GM12872 (cell line): Measurements from ENCODE around the gene MAN2B1.

Experiments
- CTCF ChIP-seq: IDR thresholded peaks from 3 replicates; pipeline ENCODE4 v1.5.1; 2011; ENCODE audit warnings: low read depth, mild to moderate bottlenecking, low read length, moderate library complexity; ENCODE audit not compliant: insufficient read depth

Gene MAN2B1

DNA sequence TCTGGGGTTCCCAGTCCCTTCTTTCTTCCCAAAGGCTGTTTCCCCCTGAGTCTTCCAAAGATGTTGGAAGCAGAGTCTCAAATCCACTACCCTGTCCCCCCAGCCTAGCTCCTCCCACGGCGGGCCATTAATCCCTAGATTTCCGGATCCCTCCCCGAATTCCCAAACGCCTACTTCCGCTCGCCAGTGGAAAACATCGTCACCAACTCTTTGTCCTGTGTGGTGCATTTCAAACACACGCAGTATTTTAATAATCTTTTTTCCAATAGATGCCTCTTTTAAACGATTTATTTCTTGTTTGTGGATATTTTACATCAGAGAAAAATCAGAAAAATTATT lies 55.2 kb downstream of the MAN2B1 start:
- TF ChIP-seq CTCF = no peak

DNA sequence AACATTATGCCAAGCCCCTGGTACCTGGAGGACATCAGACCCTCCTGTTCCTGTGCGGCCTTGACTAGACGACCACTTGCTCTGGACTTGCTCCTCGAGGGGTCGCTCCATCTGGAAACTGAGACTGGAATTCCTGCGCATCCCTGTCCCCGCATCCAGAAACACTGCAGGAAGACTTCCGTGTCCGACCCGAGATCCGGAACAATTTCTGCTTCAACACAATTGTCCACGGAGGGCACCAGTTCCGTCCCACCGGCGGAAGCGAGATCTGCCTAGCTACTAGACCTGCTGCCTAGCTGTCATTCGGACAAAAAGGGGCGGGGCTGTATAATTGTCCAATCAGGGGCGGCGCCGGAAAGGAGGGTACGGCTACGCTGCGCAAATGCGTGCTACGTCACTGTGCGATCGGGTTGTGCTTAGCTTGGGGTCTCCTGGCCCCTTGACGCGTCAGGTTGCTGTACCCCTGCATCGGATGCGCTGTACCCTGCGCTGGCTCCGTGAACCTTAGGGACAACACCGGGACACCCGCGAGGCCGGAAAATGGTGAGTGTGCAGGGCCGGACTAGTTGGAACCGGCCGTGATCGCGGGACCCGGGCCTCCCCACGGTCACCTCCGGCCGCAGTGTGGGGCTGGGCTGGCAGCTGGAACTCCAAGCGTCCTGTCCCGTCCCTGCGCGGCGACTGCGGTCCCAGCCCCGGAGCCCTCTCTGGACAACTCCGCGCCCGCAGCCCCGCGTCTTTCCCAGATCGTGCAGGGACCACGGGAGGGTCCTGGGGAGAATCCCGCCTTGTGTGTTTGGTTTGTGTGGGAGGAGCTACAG lies 55.8 kb downstream of the MAN2B1 start, which contains the start of the genes ZNF490 and ZNF791:
Gene ZNF490, minus strand, starts transcription at position 274 of the 821 bp plus-strand sequence. Its CDS starts 133 bp downstream, at position 141.
Gene ZNF791, plus strand, starts transcription at position 381 of the 821 bp plus-strand sequence. Its CDS starts 160 bp downstream, at position 541.
- TF ChIP-seq CTCF = no peak

DNA sequence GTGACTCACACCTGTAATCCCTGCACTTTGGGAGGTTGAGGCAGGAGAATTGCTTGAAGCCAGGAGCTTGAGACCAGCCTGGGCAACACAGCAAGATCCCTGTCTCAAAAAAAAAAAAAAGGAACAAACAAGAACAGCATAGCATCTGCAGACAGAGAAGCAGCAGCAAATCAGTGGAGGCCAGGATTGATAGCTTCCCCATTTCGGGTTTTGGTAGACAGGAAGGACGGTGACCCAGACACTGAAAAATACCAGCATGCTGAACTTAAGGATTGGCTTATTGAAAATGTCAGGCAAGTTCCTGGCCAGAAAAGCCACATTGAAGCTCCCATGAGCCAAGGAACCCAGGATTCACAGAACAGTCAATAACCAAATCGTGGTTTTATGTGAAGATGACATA lies 58.9 kb downstream of the MAN2B1 start:
- no peak for TF ChIP-seq CTCF

DNA sequence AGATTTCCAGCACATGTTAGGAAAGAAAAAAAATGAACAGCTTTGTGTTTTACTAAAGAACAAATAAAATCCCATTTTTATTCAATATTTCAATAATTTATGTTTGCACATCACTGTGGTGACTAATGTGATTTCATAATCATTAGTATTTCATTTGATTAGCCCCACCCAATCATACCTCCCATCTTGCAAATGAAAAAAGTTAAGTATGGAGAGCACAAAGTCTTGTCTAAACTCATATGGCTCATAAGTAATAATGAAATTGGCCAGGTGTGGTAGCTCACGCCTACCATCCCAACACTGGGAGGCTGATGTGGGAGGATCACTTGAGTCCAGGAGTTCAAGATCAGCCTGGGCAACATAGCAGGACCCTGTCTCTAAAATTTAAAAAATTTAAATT lies 59.7 kb downstream of the MAN2B1 start:
- no peak for TF ChIP-seq CTCF

DNA sequence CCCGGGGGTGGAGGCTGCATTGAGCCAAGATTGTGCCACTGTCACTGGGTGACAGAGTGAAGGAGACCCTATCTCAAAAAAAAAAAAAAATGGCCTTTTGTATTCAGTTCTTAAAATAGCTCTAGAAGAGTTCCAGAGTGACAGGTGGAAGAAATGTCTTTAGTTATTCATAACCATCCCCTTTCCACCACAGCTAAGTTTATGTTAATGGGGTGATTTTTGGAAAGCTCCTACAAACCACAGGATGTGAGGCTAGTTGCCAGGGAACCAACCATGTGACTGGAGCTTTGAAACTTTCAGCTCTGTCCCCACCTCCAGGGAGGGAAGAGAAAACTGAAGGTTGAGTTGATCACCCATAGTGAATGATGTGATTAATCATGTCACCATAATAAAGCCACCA lies 62.8 kb downstream of the MAN2B1 start:
- no peak for TF ChIP-seq CTCF

GRCh38 chr19:12597594-12597993 lies 68.9 kb downstream of the MAN2B1 start:
- TF ChIP-seq CTCF = no peak

DNA sequence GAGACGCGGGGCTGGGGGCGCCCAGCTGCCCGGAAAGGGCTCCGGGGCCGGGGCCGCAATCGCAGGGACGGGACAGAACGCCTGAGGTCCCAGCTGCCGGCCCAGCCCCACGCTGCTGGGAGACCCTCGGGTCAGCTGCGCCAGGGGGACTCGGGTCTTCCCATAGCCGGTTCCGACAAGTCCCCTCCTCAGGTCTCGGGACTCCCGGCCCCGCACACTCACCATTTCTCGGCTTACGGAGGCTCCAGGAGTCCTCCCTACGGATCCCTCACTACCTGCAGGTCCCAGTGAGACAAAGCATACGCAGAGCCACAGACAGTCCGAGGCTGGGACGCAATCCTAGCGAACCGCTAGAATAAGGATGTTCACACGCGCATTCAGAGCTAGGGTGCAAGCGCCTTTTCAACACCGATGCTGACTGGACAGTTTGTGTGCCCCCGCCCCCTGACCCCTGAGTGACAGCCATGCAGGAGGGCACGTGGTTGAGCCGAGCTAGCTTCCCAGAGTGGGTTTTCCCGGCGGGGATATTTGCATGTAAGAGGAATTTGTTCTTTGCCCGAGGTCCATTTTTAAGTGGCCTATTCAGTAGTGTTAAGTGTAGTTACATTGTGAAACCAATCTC lies 69.5 kb downstream of the MAN2B1 start:
- TF ChIP-seq CTCF = no peak
